Activated T-cell treated with anti-CD3 and anti-CD28 coated beads for 24 hours (primary cell): ENCODE data around the gene RAB7A.

ENCODE experiments used
- DNase-seq: peaks from one replicate; pipeline ENCODE4 v3.0.0-alpha.2; 2020; ENCODE audit warnings: low read depth

The RAB7A gene

GRCh38 chr3:128854475-128854874 lies 128.5 kb downstream of the RAB7A start:
- no peak for DNase-seq

GRCh38 chr3:128855569-128855968 lies 129.6 kb downstream of the RAB7A start:
- DNase-seq, result no peak

GRCh38 chr3:128858167-128858566 lies 132.2 kb downstream of the RAB7A start:
- DNase-seq, result no peak

- no peak for DNase-seq
Observed at GRCh38 chr3:128859630-128860029, 133.6 kb downstream of the RAB7A start.

GRCh38 chr3:128861491-128861890 lies 135.5 kb downstream of the RAB7A start:
- DNase-seq, result no peak

- no peak for DNase-seq
Observed at GRCh38 chr3:128863560-128863959, 137.6 kb downstream of the RAB7A start.
